K562 (cell line): ENCODE measurements around the gene HMX1. TPM values are rescaled to one million over a fixed set of nuclear protein-coding genes. Genes with fewer than 3 reads are reported as not detected.

Experiments
- ATAC-seq: fragments of 200-7000 bp; cut with Tn5 transposase; 3 replicates; pipeline ENCODE4 v1.9.1; 2020; ENCODE audit warnings: moderate library complexity
- BruUV-seq: library from RNA; stranded (reverse); fragments of 400-500 nt; replicated peaks from 2 replicates; lab custom pipeline; 2021; lab: Mats Ljungman, UMichigan
- CTCF ChIA-PET: fragments of 300-600 bp; formaldehyde crosslinking; extraction: SDS; loops from one replicate; lab custom pipeline; 2021; ENCODE audit warnings: low intra/inter-chr PET ratio; lab: Yijun Ruan, JAX
- POLR2A ChIA-PET: fragments of 300-600, 350-650 bp; sonication (Branson Sonifier 250); formaldehyde crosslinking; extraction: SDS; loops from one replicate; lab custom pipeline; 2021; ENCODE audit warnings: antibody characterized with exemption, inconsistent platforms; lab: Yijun Ruan, JAX
- DNase-seq, 4 experiments: peaks; one replicate each; pipeline versions ENCODE4 v3.0.0 to v3.0.0-alpha.2; 2011 to 2018; ENCODE audit warnings: low spot score in 3 of 4, mixed read lengths in 3 of 4; ENCODE audit errors: extremely low read depth in 1 of 4
- FAIRE-seq: peaks from 2 replicates; lab custom pipeline; 2011; peaks lifted over from hg19 to GRCh38; lab: Jason Lieb, UNC
- H2AFZ ChIP-seq: 2 replicates; pipeline ENCODE4 v1.6.0; 2011; ENCODE audit warnings: low read depth, low read length, control low read depth, inconsistent platforms
- H3K27ac ChIP-seq: fragments of 200-600 bp; 3 replicates; pipeline ENCODE4 v1.8.0; 2011; ENCODE audit warnings: low read depth, mild to moderate bottlenecking, control low read depth, inconsistent platforms, low read length, moderate library complexity, mixed read lengths; ENCODE audit errors: extremely low read depth
- H3K27me3 ChIP-seq, 2 experiments: fragments of 300-600 bp in 1 of 2; 2 replicates in 1 of 2; 3 replicates in 1 of 2; pipeline versions ENCODE4 v1.6.0 to v1.8.0; 2011; ENCODE audit warnings: inconsistent platforms in 2 of 2, low read length in 2 of 2, mild to moderate bottlenecking in 1 of 2, mixed read lengths in 1 of 2, moderate library complexity in 1 of 2; ENCODE audit not compliant: control insufficient read depth in 2 of 2, insufficient read depth in 2 of 2
- H3K36me3 ChIP-seq: fragments of 300-600 bp; 3 replicates; pipeline ENCODE4 v1.8.0; 2011; ENCODE audit warnings: mild to moderate bottlenecking, low read length, inconsistent platforms; ENCODE audit not compliant: control insufficient read depth, insufficient read depth
- H3K4me1 ChIP-seq, 2 experiments: fragments of 200-600 bp in 1 of 2; replicated peaks in 1 of 2; 2 replicates in 1 of 2; 3 replicates in 1 of 2; pipeline versions ENCODE4 v1.5.1 to v1.8.0; 2011; ENCODE audit warnings: inconsistent platforms in 2 of 2, low read length in 2 of 2, mild to moderate bottlenecking in 1 of 2, mixed read lengths in 1 of 2, moderate library complexity in 1 of 2; ENCODE audit not compliant: control insufficient read depth in 2 of 2, insufficient read depth in 2 of 2
- H3K4me2 ChIP-seq: 2 replicates; pipeline ENCODE4 v1.6.1; 2011; ENCODE audit warnings: low read length, control low read depth, inconsistent platforms, mixed read lengths; ENCODE audit not compliant: insufficient read depth
- H3K4me3 ChIP-seq: fragments of 200-600 bp; sonication (generic), shearing (Covaris generic); 2 replicates; pipeline ENCODE4 v1.5.1; 2016; ENCODE audit warnings: control low read depth, inconsistent platforms
- H3K79me2 ChIP-seq: fragments of 200-600 bp; 3 replicates; pipeline ENCODE4 v1.8.0; 2011; ENCODE audit warnings: low read length, inconsistent platforms; ENCODE audit not compliant: control insufficient read depth, insufficient read depth
- H3K9ac ChIP-seq, 2 experiments: 2 replicates each; pipeline versions ENCODE4 v1.6.0 to v1.6.1; 2011; ENCODE audit warnings: low read depth in 2 of 2, low read length in 2 of 2, control low read depth in 1 of 2, inconsistent platforms in 1 of 2, mild to moderate bottlenecking in 1 of 2, mixed read lengths in 1 of 2; ENCODE audit not compliant: insufficient read depth in 1 of 2
- H3K9me1 ChIP-seq: one replicate; pipeline ENCODE4 v1.6.0; 2011; ENCODE audit warnings: inconsistent platforms, mild to moderate bottlenecking, low read length, moderate library complexity; ENCODE audit not compliant: control insufficient read depth, insufficient read depth
- H3K9me3 ChIP-seq: replicated peaks from 2 replicates; pipeline ENCODE4 v1.5.1; 2011; ENCODE audit warnings: low read depth, low read length, inconsistent platforms; ENCODE audit not compliant: control insufficient read depth, insufficient read depth
- H4K20me1 ChIP-seq: replicated peaks from 2 replicates; pipeline ENCODE4 v1.6.1; 2011; ENCODE audit warnings: low read length, inconsistent platforms, mixed read lengths; ENCODE audit not compliant: control insufficient read depth, insufficient read depth
- E2F5 ChIP-seq: sonication (generic); formaldehyde crosslinking; IDR thresholded peaks from 2 replicates; pipeline ENCODE4 v1.8.0; 2022; ENCODE audit warnings: mild to moderate bottlenecking, missing genetic modification reagents
- HDAC6 ChIP-seq: IDR thresholded peaks from 2 replicates; pipeline ENCODE4 v1.6.1; 2012; ENCODE audit warnings: low read depth, mild to moderate bottlenecking, control low read depth, inconsistent platforms, low read length, moderate library complexity
- IRF2 ChIP-seq: sonication (generic); formaldehyde crosslinking; IDR thresholded peaks from 2 replicates; pipeline ENCODE4 v1.8.1; 2022; ENCODE audit warnings: mild to moderate bottlenecking, missing genetic modification reagents
- KHSRP ChIP-seq: fragments of 450-650 bp; IDR thresholded peaks from 2 replicates; pipeline ENCODE4 v1.6.1; 2017
- MBD1 ChIP-seq: fragments of 250-450 bp; sonication (Bioruptor Pico); IDR thresholded peaks from 2 replicates; pipeline ENCODE4 v1.8.0; 2022; ENCODE audit warnings: inconsistent platforms
- NFATC3 ChIP-seq: fragments of 450-650 bp; IDR thresholded peaks from 2 replicates; pipeline ENCODE4 v1.6.1; 2017; ENCODE audit warnings: mild to moderate bottlenecking
- SRF ChIP-seq, 2 experiments: fragments of 250-450, 450-650 bp in 1 of 2; sonication (Bioruptor Pico) in 1 of 2; sonication (generic) in 1 of 2; formaldehyde crosslinking; IDR thresholded peaks; 2 replicates each; pipeline versions ENCODE4 v1.5.0 to v1.5.1; 2020 to 2022; ENCODE audit warnings: mild to moderate bottlenecking in 1 of 2, missing genetic modification reagents in 1 of 2
- SRSF1 ChIP-seq: fragments of 200-400 bp; formaldehyde crosslinking; IDR thresholded peaks from 2 replicates; pipeline ENCODE4 v1.6.1; 2017; ENCODE audit warnings: mild to moderate bottlenecking, low read depth, low read length, moderate library complexity
- WHSC1 ChIP-seq: IDR thresholded peaks from one replicate; pipeline ENCODE4 v1.6.1; 2012; ENCODE audit warnings: low read length, control low read depth, inconsistent platforms
- ZFPM2 ChIP-seq: fragments of 250-450 bp; sonication (Bioruptor Pico); IDR thresholded peaks from 2 replicates; pipeline ENCODE4 v1.5.1; 2022; ENCODE audit warnings: mild to moderate bottlenecking
- WGBS: fragments of 100-300 bp; shearing (Covaris generic); methylation state at CpG from one replicate; pipeline ENCODE4 v1.1.6; 2016; ENCODE audit warnings: low coverage, mixed read lengths; ENCODE audit not compliant: insufficient coverage; ENCODE audit errors: missing lambda C conversion rate; 5-methylcytosine and 5-hydroxymethylcytosine counted together
- in situ Hi-C: fragments of 300-500 bp; cut with MboI; formaldehyde crosslinking; loops from 4 replicates; pipeline ENCODE4 v1.15.0; 2018; ENCODE audit warnings: inconsistent platforms, mixed read lengths
- intact Hi-C: fragments of 100-400 bp; cut with micrococcal nuclease; formaldehyde crosslinking; loops from 2 replicates; pipeline ENCODE4 v1.14.2; 2022
- polyA plus RNA-seq, 8 experiments: library from polyadenylated mRNA; depleted of rRNA in 4 of 8; stranded (reverse) in 5 of 8; unstranded in 3 of 8; fragments of >200 nt; fragmentation: Nextera tagmentation in 2 of 8; fragmentation: Illumina TruSeq in 1 of 8; extraction: Ambion mirVana in 2 of 8; extraction: Trizol in 1 of 8; gene quantifications; 2 replicates each; pipeline versions ENCODE4 v1.2.1 to v1.2.3, GENCODE V29; 2011 to 2014; ENCODE audit warnings: inconsistent platforms in 1 of 8, missing spikeins in 1 of 8
- total RNA-seq, 7 experiments: library from RNA; depleted of rRNA in 6 of 7; stranded (reverse); fragments of >200 nt in 6 of 7; fragmentation: Illumina TruSeq in 2 of 7; extraction: Trizol in 2 of 7; gene quantifications; 2 replicates each; pipeline versions ENCODE4 v1.2.1 to v1.2.3, GENCODE V29; 2011 to 2021; ENCODE audit warnings: low replicate concordance in 1 of 7
- TF ChIP-seq, protein P1 (sequence below): fragments of 450-650 bp; formaldehyde crosslinking; conservative IDR thresholded peaks from 2 replicates; pipeline ENCODE4 v1.4.0; 2022; ENCODE audit warnings: mild to moderate bottlenecking, missing genetic modification characterization

Gene HMX1
- total and polyA plus RNA-seq, 9 of the 15 experiments (the other 6 are each of a cell fraction or from before 2014, with no cell fraction given) = not detected

- POLR2A ChIA-PET = interaction anchor here (0.7 to 1.0 kb wide), 2 partner anchors 9 to 66 kb away, joined by 3 to 4 read pairs; no protein-coding TSS in a partner anchor
- H2AFZ ChIP-seq = no peak overlapping the region
- DNase-seq = no peak
- H3K4me2 ChIP-seq = no peak overlapping the region
- no peak overlapping the region for H3K27ac ChIP-seq
- H3K36me3 ChIP-seq = no peaks in the 10 kb centered on the region
- in situ Hi-C loops (no loop called here), intact Hi-C loops (no loop called here)
- no peak overlapping the region; a peak in 1 of 4 replicates for H3K9ac ChIP-seq
- CTCF ChIA-PET = no interaction called here
- no peaks in the 10 kb centered on the region; the same call in 1 of the 2 replicates for H3K9me3 ChIP-seq
- no peak for FAIRE-seq
- H3K9me1 ChIP-seq = no peaks in the 10 kb centered on the region
- no peak for ATAC-seq
- H3K4me3 ChIP-seq = no peak overlapping the region
- H3K27me3 ChIP-seq = peaks cover 0 to 21% of the 10 kb centered on the region in 2 experiments; a peak in 3 of 5 replicates
- H4K20me1 ChIP-seq = peaks cover 4% of the 10 kb centered on the region; the same call in 1 of the 2 replicates
- BruUV-seq = no TSS peak
- 3% methylated on average over 14 of the region's 14 CpGs for WGBS
- no peaks in the 10 kb centered on the region for H3K79me2 ChIP-seq
- H3K4me1 ChIP-seq = no peaks in the 10 kb centered on the region
- TF ChIP-seq IRF2 (CRISPR knock-in tag) = no peak
- no peak for TF ChIP-seq WHSC1
- TF ChIP-seq ZFPM2 (CRISPR knock-in tag) = no peak
- TF ChIP-seq HDAC6 = no peak
- TF ChIP-seq, protein P1, sequence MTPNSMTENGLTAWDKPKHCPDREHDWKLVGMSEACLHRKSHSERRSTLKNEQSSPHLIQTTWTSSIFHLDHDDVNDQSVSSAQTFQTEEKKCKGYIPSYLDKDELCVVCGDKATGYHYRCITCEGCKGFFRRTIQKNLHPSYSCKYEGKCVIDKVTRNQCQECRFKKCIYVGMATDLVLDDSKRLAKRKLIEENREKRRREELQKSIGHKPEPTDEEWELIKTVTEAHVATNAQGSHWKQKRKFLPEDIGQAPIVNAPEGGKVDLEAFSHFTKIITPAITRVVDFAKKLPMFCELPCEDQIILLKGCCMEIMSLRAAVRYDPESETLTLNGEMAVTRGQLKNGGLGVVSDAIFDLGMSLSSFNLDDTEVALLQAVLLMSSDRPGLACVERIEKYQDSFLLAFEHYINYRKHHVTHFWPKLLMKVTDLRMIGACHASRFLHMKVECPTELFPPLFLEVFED (CRISPR knock-in tag) = no peak
- no peak for TF ChIP-seq NFATC3
- TF ChIP-seq KHSRP = no peak
- no peak for TF ChIP-seq SRF (CRISPR knock-in tag; IDR thresholded peaks at IDR 0.05)
- no peak for TF ChIP-seq SRSF1
- TF ChIP-seq E2F5 (CRISPR knock-in tag) = no peak
- no peak for TF ChIP-seq MBD1 (CRISPR knock-in tag)
Measured at GRCh38 chr4:8844976-8845690, 26.5 kb downstream of the HMX1 start.
